Measurements from ENCODE around the gene FBXO46. TPM values are rescaled to one million over a fixed set of nuclear protein-coding genes. Genes with fewer than 3 reads are reported as not detected.
"Not testable (repeated sequence)": the region's sequence is repeated elsewhere in the genome, so short reads cannot be mapped to it uniquely, and the experiment has no call there.

FBXO46 gene
- polyA plus RNA-seq, 4 donors, result 12.4 to 23.2 (median 13.2) TPM

GRCh38 chr19:45733160-45733810 is 2.6 kb upstream of the FBXO46 start, which contains the start of gene MEIOSIN:
Gene MEIOSIN (plus strand): TSS chr19:45733439. CDS start chr19:45735377, 1,938 bp downstream.
- DNase-seq (ENCODE audit: low read depth in 4 of 4, low spot score in 3 of 4), result no peak

- no peak for DNase-seq (ENCODE audit: low read depth in 4 of 4, low spot score in 3 of 4)
Observed at GRCh38 chr19:45729800-45730290, 851 bp downstream of the FBXO46 start.

- DNase-seq (ENCODE audit: low read depth in 4 of 4, low spot score in 3 of 4), result not testable (repeated sequence)
Observed at GRCh38 chr19:45728683-45729082, 2.0 kb downstream of the FBXO46 start.

- not testable (repeated sequence) for DNase-seq (ENCODE audit: low read depth in 4 of 4, low spot score in 3 of 4)
Observed at GRCh38 chr19:45720065-45720464, 10.6 kb downstream of the FBXO46 start.

- no peak for DNase-seq (ENCODE audit: low read depth in 4 of 4, low spot score in 3 of 4)
Observed at GRCh38 chr19:45717983-45718650, 12.6 kb downstream of the FBXO46 start.

- peak; percentile 98 for DNase-seq (ENCODE audit: low read depth in 4 of 4, low spot score in 3 of 4)
Observed at GRCh38 chr19:45717131-45717982, 13.3 kb downstream of the FBXO46 start.

GRCh38 chr19:45716359-45717130 is 14.2 kb downstream of the FBXO46 start:
- DNase-seq (ENCODE audit: low read depth in 4 of 4, low spot score in 3 of 4), result no peak

GRCh38 chr19:45715139-45715538 is 15.6 kb downstream of the FBXO46 start:
- no peak for DNase-seq (ENCODE audit: low read depth in 4 of 4, low spot score in 3 of 4)

GRCh38 chr19:45713141-45713540 is 17.6 kb downstream of the FBXO46 start:
- DNase-seq (ENCODE audit: low read depth in 4 of 4, low spot score in 3 of 4), result no peak

GRCh38 chr19:45712699-45713067 is 18.0 kb downstream of the FBXO46 start:
- no peak for DNase-seq (ENCODE audit: low read depth in 4 of 4, low spot score in 3 of 4)

- DNase-seq (ENCODE audit: low read depth in 4 of 4, low spot score in 3 of 4), result no peak
Observed at GRCh38 chr19:45711851-45712698, 18.6 kb downstream of the FBXO46 start.

GRCh38 chr19:45710356-45711130 is 20.2 kb downstream of the FBXO46 start:
- no peak for DNase-seq (ENCODE audit: low read depth in 4 of 4, low spot score in 3 of 4)

- no peak for DNase-seq (ENCODE audit: low read depth in 4 of 4, low spot score in 3 of 4)
Observed at GRCh38 chr19:45705710-45706415, 24.8 kb downstream of the FBXO46 start.

- DNase-seq (ENCODE audit: low read depth in 4 of 4, low spot score in 3 of 4), result no peak
Observed at GRCh38 chr19:45705115-45705514, 25.6 kb downstream of the FBXO46 start.

- no peak for DNase-seq (ENCODE audit: low read depth in 4 of 4, low spot score in 3 of 4)
Observed at GRCh38 chr19:45701676-45702075, 29.0 kb downstream of the FBXO46 start.

GRCh38 chr19:45693106-45693788 is 37.4 kb downstream of the FBXO46 start:
- DNase-seq (ENCODE audit: low read depth in 4 of 4, low spot score in 3 of 4), result no peak
